SU-DHL-6 (cell line): Measurements from ENCODE around the gene RBM20.

Experiments
- EZH2phosphoT487 ChIP-seq: fragments of 200-600 bp; sonication (generic), shearing (Covaris generic); conservative IDR thresholded peaks from 2 replicates; pipeline ENCODE4 v1.6.1; 2018; ENCODE audit warnings: mild to moderate bottlenecking, antibody characterized with exemption, low read length, moderate library complexity, mixed read lengths
- TF ChIP-seq, protein P1 (sequence below): fragments of 200-600 bp; sonication (generic); IDR thresholded peaks from one replicate; pipeline ENCODE4 v1.5.1; 2017; ENCODE audit warnings: antibody characterized with exemption, mild to moderate bottlenecking, low read length, moderate library complexity; ENCODE audit not compliant: insufficient read depth, poor library complexity, severe bottlenecking

DNA sequence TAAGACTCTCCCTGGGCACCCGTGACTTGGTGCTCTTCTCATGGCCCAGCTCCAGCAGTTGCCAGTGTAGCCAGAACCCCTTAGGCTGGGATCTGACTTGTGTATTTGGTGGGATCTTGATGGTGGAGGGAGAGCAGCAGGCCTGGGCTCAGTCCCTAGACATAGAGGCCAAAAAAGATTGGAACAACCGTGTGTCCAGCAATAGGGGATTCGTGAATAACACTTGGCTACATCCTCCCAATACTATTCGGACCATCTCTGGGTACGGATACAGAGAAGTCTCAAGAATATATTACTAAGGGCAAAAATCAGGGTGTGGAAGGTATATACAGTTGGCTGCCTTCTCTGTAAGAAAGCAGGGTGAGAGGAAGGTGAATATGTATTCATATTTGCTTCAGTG lies 17.2 kb downstream of the RBM20 start:
- TF ChIP-seq, protein P1, sequence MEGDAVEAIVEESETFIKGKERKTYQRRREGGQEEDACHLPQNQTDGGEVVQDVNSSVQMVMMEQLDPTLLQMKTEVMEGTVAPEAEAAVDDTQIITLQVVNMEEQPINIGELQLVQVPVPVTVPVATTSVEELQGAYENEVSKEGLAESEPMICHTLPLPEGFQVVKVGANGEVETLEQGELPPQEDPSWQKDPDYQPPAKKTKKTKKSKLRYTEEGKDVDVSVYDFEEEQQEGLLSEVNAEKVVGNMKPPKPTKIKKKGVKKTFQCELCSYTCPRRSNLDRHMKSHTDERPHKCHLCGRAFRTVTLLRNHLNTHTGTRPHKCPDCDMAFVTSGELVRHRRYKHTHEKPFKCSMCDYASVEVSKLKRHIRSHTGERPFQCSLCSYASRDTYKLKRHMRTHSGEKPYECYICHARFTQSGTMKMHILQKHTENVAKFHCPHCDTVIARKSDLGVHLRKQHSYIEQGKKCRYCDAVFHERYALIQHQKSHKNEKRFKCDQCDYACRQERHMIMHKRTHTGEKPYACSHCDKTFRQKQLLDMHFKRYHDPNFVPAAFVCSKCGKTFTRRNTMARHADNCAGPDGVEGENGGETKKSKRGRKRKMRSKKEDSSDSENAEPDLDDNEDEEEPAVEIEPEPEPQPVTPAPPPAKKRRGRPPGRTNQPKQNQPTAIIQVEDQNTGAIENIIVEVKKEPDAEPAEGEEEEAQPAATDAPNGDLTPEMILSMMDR: no peak
- no peak for TF ChIP-seq EZH2phosphoT487
